Suprapubic skin (tissue), 4 donors: ENCODE data around the gene FNDC5. TPM values are rescaled to one million over a fixed set of nuclear protein-coding genes. Genes with fewer than 3 reads are reported as not detected.

Experiments
- DNase-seq, 2 donors: peaks; one replicate each; pipeline ENCODE4 v3.0.0-alpha.2; 2019; ENCODE audit warnings: low spot score in 2 of 2
- H3K27ac ChIP-seq: fragments of 200-600 bp; sonication (generic); one replicate; pipeline ENCODE4 v1.5.1; 2019
- H3K27me3 ChIP-seq: fragments of 200-600 bp; sonication (generic); one replicate; pipeline ENCODE4 v1.5.1; 2019
- H3K36me3 ChIP-seq: fragments of 200-600 bp; sonication (generic); one replicate; pipeline ENCODE4 v1.5.1; 2019
- H3K4me1 ChIP-seq: fragments of 200-600 bp; sonication (generic); one replicate; pipeline ENCODE4 v1.5.1; 2019
- H3K4me3 ChIP-seq: fragments of 200-600 bp; sonication (generic); one replicate; pipeline ENCODE4 v1.5.1; 2019; ENCODE audit warnings: mild to moderate bottlenecking
- H3K9me3 ChIP-seq: fragments of 200-600 bp; sonication (generic); one replicate; pipeline ENCODE4 v1.5.1; 2019
- EP300 ChIP-seq: sonication (generic); formaldehyde crosslinking; IDR thresholded peaks from one replicate; pipeline ENCODE4 v1.6.1; 2017; ENCODE audit warnings: antibody characterized with exemption
- POLR2A ChIP-seq, 2 donors: fragments of 450-650 bp; IDR thresholded peaks; one replicate each; pipeline ENCODE4 v1.6.1; 2017; ENCODE audit warnings: antibody characterized with exemption in 2 of 2, mild to moderate bottlenecking in 2 of 2, moderate library complexity in 2 of 2
- POLR2AphosphoS5 ChIP-seq, 3 donors: sonication (generic); formaldehyde crosslinking; IDR thresholded peaks; one replicate each; pipeline ENCODE4 v1.6.1; 2017; ENCODE audit warnings: antibody characterized with exemption in 3 of 3
- WGBS: methylation state at CpG from one replicate; pipeline ENCODE4 v1.1.5; 2018; 5-methylcytosine and 5-hydroxymethylcytosine counted together
- total RNA-seq, 4 donors: library from RNA; depleted of rRNA; stranded (reverse); fragments of >200 nt; gene quantifications; one replicate each; pipeline ENCODE4 v1.1.0, GENCODE V29; 2016
- TF ChIP-seq, protein P1 (sequence below), 2 donors: fragments of 200-600 bp in 1 of 2; fragments of 450-650 bp in 1 of 2; sonication (generic) in 1 of 2; IDR thresholded peaks; one replicate each; pipeline ENCODE4 v1.5.1; 2016 to 2019; ENCODE audit warnings: antibody characterized with exemption in 2 of 2, mild to moderate bottlenecking in 1 of 2, moderate library complexity in 1 of 2

FNDC5 gene
- total RNA-seq, 4 donors from 2014 or later: 0.48 to 3.0 (median 1.6) TPM; not detected in 1

DNA sequence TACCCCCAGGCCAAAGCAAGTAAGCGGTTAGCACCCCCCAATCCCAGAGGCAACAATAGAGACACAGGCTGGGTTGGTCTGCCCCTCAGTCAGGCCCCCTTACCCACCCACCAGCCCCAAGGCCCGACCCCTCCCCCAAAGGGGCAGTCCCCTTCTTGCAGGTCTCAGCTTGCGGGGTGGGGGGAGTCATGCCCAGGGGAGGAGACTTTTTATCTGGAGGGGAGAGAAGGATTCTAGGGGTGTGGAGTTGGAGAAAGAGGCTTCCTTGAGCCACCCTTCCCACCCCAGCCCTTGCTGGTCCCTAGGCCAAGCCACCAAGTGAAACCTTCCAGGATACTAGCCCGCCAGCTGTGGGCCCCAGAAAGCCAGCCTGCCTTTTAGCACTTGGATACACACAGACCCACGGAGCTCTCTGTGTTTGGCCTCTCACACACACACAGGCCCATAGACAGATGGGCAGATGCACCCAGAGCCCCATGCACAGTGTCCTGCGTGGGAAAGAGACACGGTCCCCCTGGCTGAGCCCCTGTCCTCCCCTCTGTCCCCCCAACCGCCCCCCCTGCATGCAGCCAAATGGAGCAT lies 23.4 kb upstream of the FNDC5 start:
- no peak for TF ChIP-seq EP300
- TF ChIP-seq, protein P1, sequence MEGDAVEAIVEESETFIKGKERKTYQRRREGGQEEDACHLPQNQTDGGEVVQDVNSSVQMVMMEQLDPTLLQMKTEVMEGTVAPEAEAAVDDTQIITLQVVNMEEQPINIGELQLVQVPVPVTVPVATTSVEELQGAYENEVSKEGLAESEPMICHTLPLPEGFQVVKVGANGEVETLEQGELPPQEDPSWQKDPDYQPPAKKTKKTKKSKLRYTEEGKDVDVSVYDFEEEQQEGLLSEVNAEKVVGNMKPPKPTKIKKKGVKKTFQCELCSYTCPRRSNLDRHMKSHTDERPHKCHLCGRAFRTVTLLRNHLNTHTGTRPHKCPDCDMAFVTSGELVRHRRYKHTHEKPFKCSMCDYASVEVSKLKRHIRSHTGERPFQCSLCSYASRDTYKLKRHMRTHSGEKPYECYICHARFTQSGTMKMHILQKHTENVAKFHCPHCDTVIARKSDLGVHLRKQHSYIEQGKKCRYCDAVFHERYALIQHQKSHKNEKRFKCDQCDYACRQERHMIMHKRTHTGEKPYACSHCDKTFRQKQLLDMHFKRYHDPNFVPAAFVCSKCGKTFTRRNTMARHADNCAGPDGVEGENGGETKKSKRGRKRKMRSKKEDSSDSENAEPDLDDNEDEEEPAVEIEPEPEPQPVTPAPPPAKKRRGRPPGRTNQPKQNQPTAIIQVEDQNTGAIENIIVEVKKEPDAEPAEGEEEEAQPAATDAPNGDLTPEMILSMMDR (IDR thresholded peaks at IDR 0.05): no peak
- no peak for TF ChIP-seq POLR2AphosphoS5 (IDR thresholded peaks at IDR 0.05)
- TF ChIP-seq POLR2A (IDR thresholded peaks at IDR 0.05): no peak
- 67% methylated on average over 4 of the region's 8 CpGs for WGBS
- H3K36me3 ChIP-seq: no peaks in the 10 kb centered on the region
- H3K4me3 ChIP-seq: peak overlapping the region; percentile 55
- H3K4me1 ChIP-seq: peaks cover 16% of the 10 kb centered on the region
- H3K27ac ChIP-seq: no peak overlapping the region
- DNase-seq: no peak
- peaks cover 15% of the 10 kb centered on the region for H3K27me3 ChIP-seq
- H3K9me3 ChIP-seq: no peaks in the 10 kb centered on the region

DNA sequence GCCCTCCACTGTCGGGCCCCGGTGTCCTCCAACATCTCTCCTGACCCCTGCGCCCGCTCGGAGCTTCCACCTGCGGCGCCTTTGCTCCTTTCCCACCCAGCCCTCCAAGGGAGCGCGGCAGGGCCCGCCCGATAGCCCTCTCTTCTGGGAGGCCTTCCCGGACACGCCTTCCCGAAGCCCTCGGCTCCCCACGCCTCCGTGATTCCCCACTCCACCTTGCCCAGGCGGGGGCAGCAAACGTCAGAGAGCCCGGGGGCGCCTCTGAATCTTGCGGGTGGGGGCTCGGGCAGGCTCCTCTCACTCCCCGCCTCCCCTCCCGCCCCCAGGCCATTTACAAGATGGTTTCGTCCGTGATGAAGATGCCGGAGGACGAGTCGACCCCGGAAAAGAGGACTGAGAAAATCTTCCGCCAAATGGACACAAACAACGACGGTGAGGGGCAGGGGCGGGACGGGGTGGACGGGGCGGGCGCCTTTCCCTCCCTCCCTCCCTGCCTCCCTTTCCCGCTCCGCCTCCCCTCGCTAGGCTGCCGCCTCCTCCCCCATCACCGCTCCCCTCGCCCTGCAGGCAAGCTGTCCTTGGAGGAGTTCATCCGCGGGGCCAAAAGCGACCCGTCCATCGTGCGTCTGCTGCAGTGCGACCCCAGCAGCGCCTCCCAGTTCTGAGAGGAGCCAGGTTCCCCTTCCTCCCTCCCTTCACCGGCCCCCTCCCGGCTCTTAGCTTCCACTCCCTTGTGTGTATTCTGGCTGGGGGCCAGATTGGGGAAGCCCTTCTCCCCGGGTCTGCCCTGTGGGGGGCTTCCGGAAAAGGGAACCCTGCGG lies 22.7 kb upstream of the FNDC5 start:
- 3% methylated on average over 41 of the region's 58 CpGs for WGBS
- TF ChIP-seq POLR2A (IDR thresholded peaks at IDR 0.05): no peak
- TF ChIP-seq POLR2AphosphoS5 (IDR thresholded peaks at IDR 0.05): no peak
- TF ChIP-seq, protein P1 (IDR thresholded peaks at IDR 0.05): no peak
- no peak for TF ChIP-seq EP300
- no peak overlapping the region for H3K27ac ChIP-seq
- H3K4me3 ChIP-seq: peak overlapping the region; percentile 55
- peaks cover 15% of the 10 kb centered on the region for H3K27me3 ChIP-seq
- H3K4me1 ChIP-seq: peaks cover 16% of the 10 kb centered on the region
- DNase-seq: no peak
- no peaks in the 10 kb centered on the region for H3K9me3 ChIP-seq
- no peaks in the 10 kb centered on the region for H3K36me3 ChIP-seq

DNA sequence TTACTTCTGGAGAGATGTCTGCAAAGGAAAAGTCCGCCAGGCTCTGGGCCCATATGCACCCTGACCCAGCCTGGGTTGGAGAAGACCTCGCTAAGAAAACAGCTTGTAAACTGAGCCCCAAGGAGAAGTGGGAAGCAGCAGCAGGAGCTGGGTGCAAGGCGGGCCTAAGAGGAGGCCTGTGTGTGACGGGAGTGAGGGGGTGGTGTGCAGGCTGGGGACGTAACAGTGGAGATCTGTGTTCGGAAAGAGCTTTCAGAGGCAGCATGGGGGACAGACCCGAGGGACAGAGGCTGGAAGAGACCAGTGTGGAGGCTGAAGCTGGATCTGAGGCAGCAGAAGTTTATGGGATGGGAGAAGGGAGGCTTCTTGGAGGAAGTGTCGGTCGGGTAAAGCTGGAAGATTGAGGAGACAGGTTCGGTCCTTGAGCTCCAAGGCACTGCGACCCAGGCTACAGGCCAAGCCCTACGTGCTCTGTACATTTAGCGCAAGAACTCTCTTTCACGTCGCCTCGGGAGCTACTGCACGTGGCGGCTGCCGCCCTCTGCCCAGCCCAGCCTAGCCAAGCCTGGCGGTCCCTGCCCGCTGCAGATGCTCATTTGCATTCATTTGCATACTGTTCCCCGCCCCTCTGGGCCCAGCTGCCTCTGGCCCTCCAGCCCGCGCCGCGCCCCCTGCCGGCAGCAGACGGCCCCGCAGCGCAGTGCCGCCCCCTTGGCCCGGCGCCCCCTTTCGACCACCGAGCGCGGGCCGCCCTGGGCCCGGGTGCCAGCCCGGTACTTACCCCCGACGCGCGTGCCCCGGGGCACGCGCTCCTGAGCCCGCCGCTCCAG lies 21.9 kb upstream of the FNDC5 start:
- TF ChIP-seq, protein P1 (IDR thresholded peaks at IDR 0.05): peak; percentile 23 to 77
- TF ChIP-seq POLR2AphosphoS5 (IDR thresholded peaks at IDR 0.05): no peak
- no peak for TF ChIP-seq EP300
- TF ChIP-seq POLR2A (IDR thresholded peaks at IDR 0.05): no peak
- H3K27ac ChIP-seq: no peak overlapping the region

DNA sequence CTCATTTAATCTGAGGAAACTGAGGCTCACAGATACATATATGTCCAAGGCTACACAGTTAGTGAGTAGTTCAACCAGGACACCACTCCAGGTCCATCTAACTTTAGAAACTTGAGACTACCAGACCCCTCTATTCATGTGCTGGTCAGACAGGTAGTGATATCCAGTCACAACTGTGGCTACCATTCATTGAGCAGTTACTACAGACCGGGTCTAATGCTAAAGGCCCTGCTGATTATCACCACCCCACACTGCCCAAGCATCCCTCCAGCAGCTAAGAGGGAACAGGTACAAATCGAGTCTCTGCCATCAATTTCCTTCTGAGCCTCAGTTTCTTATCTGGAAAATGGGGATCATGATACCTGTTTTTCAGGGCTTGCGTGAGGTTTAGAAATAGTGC lies 20.9 kb upstream of the FNDC5 start:
- Histone ChIP-seq H3K27me3 (peaks cover 32% of the 10 kb centered on the region), H3K4me1 (peaks cover 19% of the 10 kb centered on the region), H3K4me3 (no peak overlapping the region), H3K36me3 (no peaks in the 10 kb centered on the region), H3K9me3 (no peaks in the 10 kb centered on the region), H3K27ac (no peak overlapping the region)
- DNase-seq: no peak
- WGBS: 100% methylated on average over 3 of the region's 3 CpGs
- TF ChIP-seq POLR2A (IDR thresholded peaks at IDR 0.05) (no peak), POLR2AphosphoS5 (IDR thresholded peaks at IDR 0.05) (no peak), EP300 (no peak)
- TF ChIP-seq, protein P1 (IDR thresholded peaks at IDR 0.05): no peak

More for the DNA sequence above, 21.9 kb upstream of the FNDC5 start:
- peak overlapping the region; percentile 55 for H3K4me3 ChIP-seq
- H3K9me3 ChIP-seq: no peaks in the 10 kb centered on the region
- 25% methylated on average over 33 of the region's 49 CpGs for WGBS
- H3K4me1 ChIP-seq: peaks cover 16% of the 10 kb centered on the region
- peaks cover 23% of the 10 kb centered on the region for H3K27me3 ChIP-seq
- no peak for DNase-seq
- H3K36me3 ChIP-seq: no peaks in the 10 kb centered on the region

DNA sequence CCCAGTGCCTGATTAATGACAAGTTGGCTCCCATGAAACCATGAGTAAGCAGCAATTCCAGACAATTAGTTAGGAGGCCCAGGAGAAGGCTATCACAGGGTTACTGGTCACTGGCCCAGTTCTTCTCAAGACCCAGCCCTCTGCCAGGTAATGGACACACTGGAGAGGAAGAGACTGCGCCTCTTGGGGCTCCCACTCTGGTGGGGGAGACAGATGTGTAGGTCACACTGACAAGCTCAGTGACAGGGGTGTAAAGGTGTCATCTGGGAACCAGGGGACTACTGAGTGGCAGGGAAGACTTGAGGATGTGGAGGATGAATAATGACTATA lies 20.5 kb upstream of the FNDC5 start:
- DNase-seq: no peak
- Histone ChIP-seq H3K36me3 (no peaks in the 10 kb centered on the region), H3K4me1 (peaks cover 23% of the 10 kb centered on the region), H3K27ac (no peak overlapping the region), H3K9me3 (no peaks in the 10 kb centered on the region), H3K27me3 (peaks cover 37% of the 10 kb centered on the region), H3K4me3 (no peak overlapping the region)
- TF ChIP-seq POLR2A (IDR thresholded peaks at IDR 0.05) (no peak), EP300 (no peak), POLR2AphosphoS5 (IDR thresholded peaks at IDR 0.05) (no peak)
- TF ChIP-seq, protein P1 (IDR thresholded peaks at IDR 0.05): no peak
- 100% methylated on average over 1 of the region's 1 CpG for WGBS
